SK-N-SH treated with all-trans-retinoic acid at 6 μM for 48 hours (cell line): ENCODE data around the gene SH2D6.
A peak's percentile ranks its signal among the peaks of the same experiment; 100 is the strongest.

Experiments used
- ATAC-seq: fragments of 200-7000 bp; cut with Tn5 transposase; 3 replicates; pipeline ENCODE4 v1.9.1; 2020; ENCODE audit warnings: mild to moderate bottlenecking, moderate library complexity
- ARNTL ChIP-seq: fragments of 450-650 bp; formaldehyde crosslinking; IDR thresholded peaks from 2 replicates; pipeline ENCODE4 v1.5.0; 2020; ENCODE audit warnings: low read depth, mild to moderate bottlenecking, moderate library complexity, borderline replicate concordance
- BACH2 ChIP-seq: fragments of 250-450 bp; sonication (Bioruptor Pico); IDR thresholded peaks from 2 replicates; pipeline ENCODE4 v1.9.0; 2021; ENCODE audit warnings: mild to moderate bottlenecking, borderline replicate concordance
- CSDC2 ChIP-seq: fragments of 250-450 bp; sonication (Bioruptor Pico); IDR thresholded peaks from 2 replicates; pipeline ENCODE4 v1.5.0; 2020; ENCODE audit warnings: mild to moderate bottlenecking, moderate library complexity
- ESRRG ChIP-seq: fragments of 250-450 bp; sonication (Bioruptor Pico); IDR thresholded peaks from 2 replicates; pipeline ENCODE4 v1.6.1; 2021; ENCODE audit warnings: mild to moderate bottlenecking
- GLIS3 ChIP-seq: fragments of 250-450 bp; sonication (Bioruptor Pico); IDR thresholded peaks from 2 replicates; pipeline ENCODE4 v1.5.0; 2020; ENCODE audit warnings: mild to moderate bottlenecking, moderate library complexity
- ISL1 ChIP-seq: fragments of 250-450 bp; sonication (Bioruptor Pico); IDR thresholded peaks from 2 replicates; pipeline ENCODE4 v2.1.2; 2022; ENCODE audit warnings: mild to moderate bottlenecking, moderate library complexity
- PPARA ChIP-seq: fragments of 250-450 bp; sonication (Bioruptor Pico); IDR thresholded peaks from 2 replicates; pipeline ENCODE4 v1.5.0; 2020; ENCODE audit warnings: mild to moderate bottlenecking, borderline replicate concordance
- RARB ChIP-seq: fragments of 250-450 bp; sonication (Bioruptor Pico); IDR thresholded peaks from 2 replicates; pipeline ENCODE4 v1.8.0; 2021; ENCODE audit warnings: mild to moderate bottlenecking, moderate library complexity
- TCF4 ChIP-seq: fragments of 250-450 bp; sonication (Bioruptor Pico); IDR thresholded peaks from 2 replicates; pipeline ENCODE4 v1.8.0; 2021; ENCODE audit warnings: mild to moderate bottlenecking, moderate library complexity, borderline replicate concordance
- TOX ChIP-seq: fragments of 250-450 bp; sonication (Bioruptor Pico); IDR thresholded peaks from 2 replicates; pipeline ENCODE4 v1.8.0; 2021; ENCODE audit warnings: mild to moderate bottlenecking, moderate library complexity, borderline replicate concordance
- ZC3H10 ChIP-seq: fragments of 250-450 bp; sonication (Bioruptor Pico); IDR thresholded peaks from 2 replicates; pipeline ENCODE4 v1.5.1; 2021; ENCODE audit warnings: mild to moderate bottlenecking, moderate library complexity
- ZFP3 ChIP-seq: fragments of 250-450 bp; sonication (Bioruptor Pico); IDR thresholded peaks from 2 replicates; pipeline ENCODE4 v1.5.0; 2020; ENCODE audit warnings: mild to moderate bottlenecking, moderate library complexity
- ZFP30 ChIP-seq: fragments of 450-650 bp; formaldehyde crosslinking; IDR thresholded peaks from 2 replicates; pipeline ENCODE4 v1.5.0; 2022; ENCODE audit warnings: mild to moderate bottlenecking, moderate library complexity
- ZNF565 ChIP-seq: fragments of 450-650 bp; formaldehyde crosslinking; conservative IDR thresholded peaks from 2 replicates; pipeline ENCODE4 v1.5.0; 2020; ENCODE audit warnings: low read depth, mild to moderate bottlenecking, moderate library complexity
- ZNF70 ChIP-seq: fragments of 450-650 bp; formaldehyde crosslinking; IDR thresholded peaks from 2 replicates; pipeline ENCODE4 v1.5.0; 2020; ENCODE audit warnings: mild to moderate bottlenecking, moderate library complexity
- ZNF8 ChIP-seq: fragments of 450-650 bp; formaldehyde crosslinking; IDR thresholded peaks from 2 replicates; pipeline ENCODE4 v1.5.0; 2020; ENCODE audit warnings: mild to moderate bottlenecking, moderate library complexity
- TF ChIP-seq, protein P1 (sequence below): fragments of 250-450 bp; sonication (Bioruptor Pico); IDR thresholded peaks from 2 replicates; pipeline ENCODE4 v1.5.1; 2020; ENCODE audit warnings: low read depth, mild to moderate bottlenecking, moderate library complexity
- TF ChIP-seq, protein P2 (sequence below): fragments of 250-450 bp; sonication (Bioruptor Pico); IDR thresholded peaks from 2 replicates; pipeline ENCODE4 v1.8.0; 2021; ENCODE audit warnings: low read depth, mild to moderate bottlenecking, moderate library complexity, borderline replicate concordance
- TF ChIP-seq, protein P3 (sequence below): fragments of 250-450 bp; sonication (Bioruptor Pico); IDR thresholded peaks from 2 replicates; pipeline ENCODE4 v1.8.0; 2020; ENCODE audit warnings: mild to moderate bottlenecking, moderate library complexity, borderline replicate concordance
- TF ChIP-seq, protein P4 (sequence below): fragments of 250-450 bp; sonication (Bioruptor Pico); IDR thresholded peaks from 2 replicates; pipeline ENCODE4 v1.5.0; 2020; ENCODE audit warnings: mild to moderate bottlenecking, moderate library complexity
- TF ChIP-seq, protein P5 (sequence below): fragments of 250-450 bp; sonication (Bioruptor Pico); IDR thresholded peaks from 2 replicates; pipeline ENCODE4 v1.5.1; 2021; ENCODE audit warnings: mild to moderate bottlenecking, moderate library complexity

Gene SH2D6

DNA sequence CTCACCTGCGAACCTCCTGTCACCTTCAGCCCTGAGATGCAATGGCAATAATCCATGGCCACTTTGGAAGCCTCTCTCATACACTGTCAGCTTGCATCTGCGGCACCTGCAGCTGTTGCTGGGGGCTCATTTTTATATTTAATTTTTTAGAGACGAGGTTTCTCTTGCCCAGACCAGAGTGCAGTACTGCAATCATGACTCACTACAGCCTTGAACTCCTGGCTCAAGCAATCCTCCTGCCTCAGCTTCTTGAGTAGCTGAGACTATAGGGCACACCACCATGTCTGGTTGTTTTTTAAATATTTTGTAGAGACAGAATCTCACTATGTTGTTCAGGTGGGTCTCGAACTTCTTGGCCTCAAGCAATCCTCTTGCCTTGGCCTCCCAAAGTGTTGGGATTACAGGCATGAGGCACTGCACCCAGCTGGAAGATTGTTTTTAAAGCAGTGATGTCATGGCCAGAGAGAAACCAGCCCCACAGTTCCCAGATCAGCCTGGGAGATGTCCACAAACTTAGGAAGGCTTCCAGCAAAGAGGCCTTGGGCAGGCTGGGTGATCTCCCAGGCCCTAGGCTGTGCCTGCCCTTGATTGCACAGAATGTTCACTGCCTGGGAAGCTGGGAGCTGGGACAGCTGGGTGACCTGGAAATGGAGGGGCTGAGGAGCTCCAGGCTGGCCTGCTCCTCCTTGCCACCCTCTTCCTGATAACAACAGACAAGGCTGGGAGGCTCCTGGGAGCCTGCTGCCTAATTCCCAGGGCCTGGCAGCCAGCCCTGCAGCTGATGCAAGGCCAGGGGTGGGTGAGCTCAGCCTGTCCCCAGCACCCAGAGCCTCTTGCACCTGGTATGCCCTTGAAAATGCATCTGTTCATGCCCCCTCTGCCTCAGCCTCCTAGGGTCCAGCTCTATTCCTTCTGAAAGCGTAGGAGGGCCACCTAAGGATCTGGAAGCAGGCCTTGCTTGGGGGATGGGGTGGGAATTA, 27.1 kb downstream of the SH2D6 start:
- peak; percentile 61 for ATAC-seq
- TF ChIP-seq ZFP3 (CRISPR knock-in tag) (no peak), PPARA (CRISPR knock-in tag) (no peak; the same call in 1 of the 2 replicates), ESRRG (CRISPR knock-in tag) (no peak), ZNF8 (CRISPR knock-in tag) (peak; percentile 78), ARNTL (CRISPR knock-in tag) (no peak), TOX (CRISPR knock-in tag) (no peak), TCF4 (peak; percentile 35; the same call in 1 of the 2 replicates), RARB (CRISPR knock-in tag) (no peak), GLIS3 (no peak)
- TF ChIP-seq, protein P1, sequence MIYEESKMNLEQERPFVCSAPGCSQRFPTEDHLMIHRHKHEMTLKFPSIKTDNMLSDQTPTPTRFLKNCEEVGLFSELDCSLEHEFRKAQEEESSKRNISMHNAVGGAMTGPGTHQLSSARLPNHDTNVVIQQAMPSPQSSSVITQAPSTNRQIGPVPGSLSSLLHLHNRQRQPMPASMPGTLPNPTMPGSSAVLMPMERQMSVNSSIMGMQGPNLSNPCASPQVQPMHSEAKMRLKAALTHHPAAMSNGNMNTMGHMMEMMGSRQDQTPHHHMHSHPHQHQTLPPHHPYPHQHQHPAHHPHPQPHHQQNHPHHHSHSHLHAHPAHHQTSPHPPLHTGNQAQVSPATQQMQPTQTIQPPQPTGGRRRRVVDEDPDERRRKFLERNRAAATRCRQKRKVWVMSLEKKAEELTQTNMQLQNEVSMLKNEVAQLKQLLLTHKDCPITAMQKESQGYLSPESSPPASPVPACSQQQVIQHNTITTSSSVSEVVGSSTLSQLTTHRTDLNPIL = no peak
- TF ChIP-seq, protein P2, sequence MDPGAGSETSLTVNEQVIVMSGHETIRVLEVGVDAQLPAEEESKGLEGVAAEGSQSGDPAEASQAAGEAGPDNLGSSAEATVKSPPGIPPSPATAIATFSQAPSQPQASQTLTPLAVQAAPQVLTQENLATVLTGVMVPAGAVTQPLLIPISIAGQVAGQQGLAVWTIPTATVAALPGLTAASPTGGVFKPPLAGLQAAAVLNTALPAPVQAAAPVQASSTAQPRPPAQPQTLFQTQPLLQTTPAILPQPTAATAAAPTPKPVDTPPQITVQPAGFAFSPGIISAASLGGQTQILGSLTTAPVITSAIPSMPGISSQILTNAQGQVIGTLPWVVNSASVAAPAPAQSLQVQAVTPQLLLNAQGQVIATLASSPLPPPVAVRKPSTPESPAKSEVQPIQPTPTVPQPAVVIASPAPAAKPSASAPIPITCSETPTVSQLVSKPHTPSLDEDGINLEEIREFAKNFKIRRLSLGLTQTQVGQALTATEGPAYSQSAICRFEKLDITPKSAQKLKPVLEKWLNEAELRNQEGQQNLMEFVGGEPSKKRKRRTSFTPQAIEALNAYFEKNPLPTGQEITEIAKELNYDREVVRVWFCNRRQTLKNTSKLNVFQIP (CRISPR knock-in tag) = no peak

DNA sequence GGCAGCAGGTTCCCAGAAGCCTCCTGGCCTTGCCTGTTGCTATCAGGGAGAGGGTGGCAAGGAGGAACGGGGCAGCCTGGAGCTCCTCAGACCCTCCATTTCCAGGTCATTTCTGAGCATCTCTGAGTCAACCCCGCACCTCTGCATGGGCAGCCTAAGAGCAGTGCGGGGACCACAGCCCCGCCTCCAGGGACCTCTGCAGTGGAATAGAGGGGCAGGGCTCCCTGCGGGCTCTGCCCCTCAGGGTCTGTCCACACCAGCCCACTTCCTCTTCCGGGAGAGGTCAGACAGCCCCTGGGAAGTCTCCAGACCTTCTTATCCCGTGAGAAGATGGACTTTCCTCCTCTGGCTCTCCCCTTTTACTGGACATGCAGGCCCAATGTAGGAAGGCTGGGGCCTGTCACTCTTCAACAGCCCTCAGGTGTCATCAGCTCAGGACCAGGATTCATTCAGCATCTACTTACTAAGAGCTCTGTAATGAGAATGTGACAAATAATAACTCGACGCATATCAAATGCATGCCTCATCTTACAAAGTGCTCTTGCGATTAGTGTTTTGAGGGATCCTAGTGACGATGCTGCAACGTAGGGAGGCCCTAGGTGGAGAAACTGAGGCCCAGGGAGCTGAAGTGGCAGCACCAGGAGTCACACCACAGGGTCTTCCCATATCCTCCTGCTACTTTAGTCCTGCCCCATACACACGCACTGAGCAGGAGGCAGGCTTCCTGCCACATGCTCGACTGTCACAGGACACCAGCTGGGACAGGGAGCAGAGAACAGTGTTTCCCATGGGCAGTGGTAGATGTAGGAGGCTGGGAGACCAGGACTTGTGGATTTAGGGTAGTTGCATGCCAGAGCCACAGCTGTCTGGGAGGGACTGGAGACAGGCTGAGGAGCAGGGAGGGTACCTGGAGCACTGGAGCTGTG, 28.0 kb downstream of the SH2D6 start:
- ATAC-seq = no peak

More for the DNA sequence above, 28.0 kb downstream of the SH2D6 start:
- TF ChIP-seq, protein P3, sequence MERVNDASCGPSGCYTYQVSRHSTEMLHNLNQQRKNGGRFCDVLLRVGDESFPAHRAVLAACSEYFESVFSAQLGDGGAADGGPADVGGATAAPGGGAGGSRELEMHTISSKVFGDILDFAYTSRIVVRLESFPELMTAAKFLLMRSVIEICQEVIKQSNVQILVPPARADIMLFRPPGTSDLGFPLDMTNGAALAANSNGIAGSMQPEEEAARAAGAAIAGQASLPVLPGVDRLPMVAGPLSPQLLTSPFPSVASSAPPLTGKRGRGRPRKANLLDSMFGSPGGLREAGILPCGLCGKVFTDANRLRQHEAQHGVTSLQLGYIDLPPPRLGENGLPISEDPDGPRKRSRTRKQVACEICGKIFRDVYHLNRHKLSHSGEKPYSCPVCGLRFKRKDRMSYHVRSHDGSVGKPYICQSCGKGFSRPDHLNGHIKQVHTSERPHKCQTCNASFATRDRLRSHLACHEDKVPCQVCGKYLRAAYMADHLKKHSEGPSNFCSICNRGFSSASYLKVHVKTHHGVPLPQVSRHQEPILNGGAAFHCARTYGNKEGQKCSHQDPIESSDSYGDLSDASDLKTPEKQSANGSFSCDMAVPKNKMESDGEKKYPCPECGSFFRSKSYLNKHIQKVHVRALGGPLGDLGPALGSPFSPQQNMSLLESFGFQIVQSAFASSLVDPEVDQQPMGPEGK (CRISPR knock-in tag) = no peak
- TF ChIP-seq ZNF70 = no peak
- TF ChIP-seq ZNF8 (CRISPR knock-in tag) = no peak
- no peak for TF ChIP-seq ZNF565 (CRISPR knock-in tag)
- no peak for TF ChIP-seq ZC3H10 (CRISPR knock-in tag)
- TF ChIP-seq, protein P1 = no peak
- TF ChIP-seq PPARA (CRISPR knock-in tag) = no peak
- TF ChIP-seq, protein P4, sequence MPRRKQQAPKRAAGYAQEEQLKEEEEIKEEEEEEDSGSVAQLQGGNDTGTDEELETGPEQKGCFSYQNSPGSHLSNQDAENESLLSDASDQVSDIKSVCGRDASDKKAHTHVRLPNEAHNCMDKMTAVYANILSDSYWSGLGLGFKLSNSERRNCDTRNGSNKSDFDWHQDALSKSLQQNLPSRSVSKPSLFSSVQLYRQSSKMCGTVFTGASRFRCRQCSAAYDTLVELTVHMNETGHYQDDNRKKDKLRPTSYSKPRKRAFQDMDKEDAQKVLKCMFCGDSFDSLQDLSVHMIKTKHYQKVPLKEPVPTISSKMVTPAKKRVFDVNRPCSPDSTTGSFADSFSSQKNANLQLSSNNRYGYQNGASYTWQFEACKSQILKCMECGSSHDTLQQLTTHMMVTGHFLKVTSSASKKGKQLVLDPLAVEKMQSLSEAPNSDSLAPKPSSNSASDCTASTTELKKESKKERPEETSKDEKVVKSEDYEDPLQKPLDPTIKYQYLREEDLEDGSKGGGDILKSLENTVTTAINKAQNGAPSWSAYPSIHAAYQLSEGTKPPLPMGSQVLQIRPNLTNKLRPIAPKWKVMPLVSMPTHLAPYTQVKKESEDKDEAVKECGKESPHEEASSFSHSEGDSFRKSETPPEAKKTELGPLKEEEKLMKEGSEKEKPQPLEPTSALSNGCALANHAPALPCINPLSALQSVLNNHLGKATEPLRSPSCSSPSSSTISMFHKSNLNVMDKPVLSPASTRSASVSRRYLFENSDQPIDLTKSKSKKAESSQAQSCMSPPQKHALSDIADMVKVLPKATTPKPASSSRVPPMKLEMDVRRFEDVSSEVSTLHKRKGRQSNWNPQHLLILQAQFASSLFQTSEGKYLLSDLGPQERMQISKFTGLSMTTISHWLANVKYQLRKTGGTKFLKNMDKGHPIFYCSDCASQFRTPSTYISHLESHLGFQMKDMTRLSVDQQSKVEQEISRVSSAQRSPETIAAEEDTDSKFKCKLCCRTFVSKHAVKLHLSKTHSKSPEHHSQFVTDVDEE (CRISPR knock-in tag) = no peak
- no peak for TF ChIP-seq ZFP3 (CRISPR knock-in tag)
- TF ChIP-seq, protein P5, sequence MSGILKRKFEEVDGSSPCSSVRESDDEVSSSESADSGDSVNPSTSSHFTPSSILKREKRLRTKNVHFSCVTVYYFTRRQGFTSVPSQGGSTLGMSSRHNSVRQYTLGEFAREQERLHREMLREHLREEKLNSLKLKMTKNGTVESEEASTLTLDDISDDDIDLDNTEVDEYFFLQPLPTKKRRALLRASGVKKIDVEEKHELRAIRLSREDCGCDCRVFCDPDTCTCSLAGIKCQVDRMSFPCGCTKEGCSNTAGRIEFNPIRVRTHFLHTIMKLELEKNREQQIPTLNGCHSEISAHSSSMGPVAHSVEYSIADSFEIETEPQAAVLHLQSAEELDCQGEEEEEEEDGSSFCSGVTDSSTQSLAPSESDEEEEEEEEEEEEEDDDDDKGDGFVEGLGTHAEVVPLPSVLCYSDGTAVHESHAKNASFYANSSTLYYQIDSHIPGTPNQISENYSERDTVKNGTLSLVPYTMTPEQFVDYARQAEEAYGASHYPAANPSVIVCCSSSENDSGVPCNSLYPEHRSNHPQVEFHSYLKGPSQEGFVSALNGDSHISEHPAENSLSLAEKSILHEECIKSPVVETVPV (CRISPR knock-in tag) = no peak
- TF ChIP-seq ZFP30 (CRISPR knock-in tag) = no peak
- no peak for TF ChIP-seq GLIS3
- TF ChIP-seq CSDC2 (CRISPR knock-in tag) = no peak
- no peak for TF ChIP-seq TOX (CRISPR knock-in tag)
- TF ChIP-seq RARB (CRISPR knock-in tag) = no peak
- TF ChIP-seq BACH2 (CRISPR knock-in tag) = no peak
- TF ChIP-seq ISL1 = no peak
- TF ChIP-seq TCF4 = no peak
- TF ChIP-seq, all 23 proteins: peak for 0
